HepG2 (cell line): Measurements from ENCODE around the gene DDX46. TPM values are rescaled to one million over a fixed set of nuclear protein-coding genes. Genes with fewer than 3 reads are reported as not detected.

Experiments
- CHD4 ChIP-seq: fragments of 200-600 bp; sonication (generic); IDR thresholded peaks from 2 replicates; pipeline ENCODE4 v1.7.0; 2017; ENCODE audit warnings: mild to moderate bottlenecking, low read length, borderline replicate concordance
- FOSL1 ChIP-seq: sonication (generic); formaldehyde crosslinking; IDR thresholded peaks from 2 replicates; pipeline ENCODE4 v1.9.0; 2021; ENCODE audit warnings: missing genetic modification reagents, borderline replicate concordance
- GLMP ChIP-seq: sonication (generic); formaldehyde crosslinking; IDR thresholded peaks from 2 replicates; pipeline ENCODE4 v1.9.0; 2021; ENCODE audit warnings: missing genetic modification reagents, mild to moderate bottlenecking, borderline replicate concordance
- MAFF ChIP-seq: IDR thresholded peaks from 2 replicates; pipeline ENCODE4 v1.6.1; 2011; ENCODE audit warnings: low read depth, low read length, improper control_type of control experiment
- NFAT5 ChIP-seq: sonication (generic); formaldehyde crosslinking; IDR thresholded peaks from 2 replicates; pipeline ENCODE4 v1.4.0; 2020; ENCODE audit warnings: missing genetic modification reagents
- NFE2L2 ChIP-seq: fragments of 150-350 bp; IDR thresholded peaks from 2 replicates; pipeline ENCODE4 v1.6.1; 2014; ENCODE audit warnings: low read length
- POGK ChIP-seq: sonication (generic); formaldehyde crosslinking; conservative IDR thresholded peaks from 2 replicates; pipeline ENCODE4 v1.8.0; 2022; ENCODE audit warnings: mild to moderate bottlenecking, moderate library complexity, missing genetic modification reagents
- RAD21 ChIP-seq: fragments of 450-650 bp; formaldehyde crosslinking; IDR thresholded peaks from 2 replicates; pipeline ENCODE4 v1.5.0; 2020; ENCODE audit warnings: mild to moderate bottlenecking
- SKI ChIP-seq: fragments of 450-650 bp; IDR thresholded peaks from one replicate; pipeline ENCODE4 v1.6.1; 2018; ENCODE audit warnings: mild to moderate bottlenecking; ENCODE audit not compliant: partially characterized antibody
- SMAD3 ChIP-seq: sonication (generic); formaldehyde crosslinking; IDR thresholded peaks from 2 replicates; pipeline ENCODE4 v1.4.0; 2020; ENCODE audit warnings: missing genetic modification reagents
- SRSF9 ChIP-seq: fragments of 200-400 bp; formaldehyde crosslinking; IDR thresholded peaks from 2 replicates; pipeline ENCODE4 v1.6.1; 2018; ENCODE audit warnings: borderline replicate concordance, mild to moderate bottlenecking, low read depth, low read length; ENCODE audit not compliant: insufficient read depth, poor library complexity, severe bottlenecking
- UBTF ChIP-seq: sonication (generic); formaldehyde crosslinking; IDR thresholded peaks from 2 replicates; pipeline ENCODE4 v1.4.0; 2020; ENCODE audit warnings: mild to moderate bottlenecking, missing genetic modification reagents
- ZFP1 ChIP-seq: IDR thresholded peaks from 2 replicates; pipeline ENCODE4 v1.6.1; 2016
- ZNF143 ChIP-seq: sonication (generic); formaldehyde crosslinking; IDR thresholded peaks from 2 replicates; pipeline ENCODE4 v1.4.0; 2020; ENCODE audit warnings: missing genetic modification reagents
- ZNF260 ChIP-seq: sonication (generic); formaldehyde crosslinking; IDR thresholded peaks from 2 replicates; pipeline ENCODE4 v1.4.0; 2020; ENCODE audit warnings: missing genetic modification reagents, low read depth, mild to moderate bottlenecking, borderline replicate concordance
- ZNF576 ChIP-seq: sonication (generic); formaldehyde crosslinking; IDR thresholded peaks from 2 replicates; pipeline ENCODE4 v1.4.0; 2020; ENCODE audit warnings: mild to moderate bottlenecking, missing genetic modification reagents
- ZSCAN12 ChIP-seq: sonication (generic); formaldehyde crosslinking; IDR thresholded peaks from 2 replicates; pipeline ENCODE4 v1.9.0; 2021; ENCODE audit warnings: mild to moderate bottlenecking, missing genetic modification reagents
- ZSCAN31 ChIP-seq: sonication (generic); formaldehyde crosslinking; IDR thresholded peaks from 2 replicates; pipeline ENCODE4 v1.5.0; 2020; ENCODE audit warnings: low read depth, mild to moderate bottlenecking, missing genetic modification reagents
- polyA plus RNA-seq, 8 experiments: library from polyadenylated mRNA; depleted of rRNA in 3 of 8; stranded (reverse) in 7 of 8; unstranded in 1 of 8; fragments of >200 nt; fragmentation: Illumina TruSeq in 4 of 8; extraction: Trizol in 4 of 8; gene quantifications; 2 replicates each; pipeline versions ENCODE4 v1.2.1 to v1.2.3, GENCODE V29; 2011 to 2016; ENCODE audit warnings: low read depth in 4 of 8, missing spikeins in 1 of 8, mixed read lengths in 1 of 8; ENCODE audit not compliant: insufficient read depth in 1 of 8
- total RNA-seq, 5 experiments: library from RNA; depleted of rRNA; stranded (reverse); fragments of >200 nt; fragmentation: Illumina TruSeq; extraction: Trizol; gene quantifications; 2 replicates each; pipeline ENCODE4 v1.2.3, GENCODE V29; 2016; ENCODE audit warnings: low read depth in 1 of 5

DDX46 gene
- total and polyA plus RNA-seq, 2 of the 13 experiments (the other 11 are each of a cell fraction or from before 2014, with no cell fraction given): 27.3 to 59.3 TPM

GRCh38 chr5:134758504-134759341, at the start of gene DDX46 (continued):
- TF ChIP-seq NFAT5 (CRISPR knock-in tag) (peak; percentile 26; the same call in 1 of the 2 replicates), ZFP1 (CRISPR knock-in tag) (peak; percentile 31; the same call in 1 of the 2 replicates), CHD4 (no peak), UBTF (CRISPR knock-in tag) (peak; percentile 84), SRSF9 (no peak), SMAD3 (CRISPR knock-in tag) (peak; percentile 88), ZNF143 (CRISPR knock-in tag) (peak; percentile 61), ZNF576 (CRISPR knock-in tag) (no peak), ZNF260 (CRISPR knock-in tag) (no peak), ZSCAN31 (peak; percentile 92), SKI (peak; percentile 63), MAFF (no peak), NFE2L2 (no peak), ZSCAN12 (CRISPR knock-in tag) (peak; percentile 80; the same call in 1 of the 2 replicates), FOSL1 (CRISPR knock-in tag) (no peak), RAD21 (CRISPR knock-in tag) (peak; percentile 55), POGK (CRISPR knock-in tag) (peak; percentile 93), GLMP (CRISPR knock-in tag) (no peak; the same call in 1 of the 2 replicates)
